NCI-H1417 treated with DMSO at 0.1 percent for 48 hours (cell line): ENCODE measurements around the gene TMEM95.
"Not testable (repeated sequence)": the region's sequence is repeated elsewhere in the genome, so short reads cannot be mapped to it uniquely, and the experiment has no call there.

Source experiments
- DNase-seq: peaks from one replicate; lab custom pipeline; 2025; lab: John Stamatoyannopoulos, UW

Gene TMEM95

DNA sequence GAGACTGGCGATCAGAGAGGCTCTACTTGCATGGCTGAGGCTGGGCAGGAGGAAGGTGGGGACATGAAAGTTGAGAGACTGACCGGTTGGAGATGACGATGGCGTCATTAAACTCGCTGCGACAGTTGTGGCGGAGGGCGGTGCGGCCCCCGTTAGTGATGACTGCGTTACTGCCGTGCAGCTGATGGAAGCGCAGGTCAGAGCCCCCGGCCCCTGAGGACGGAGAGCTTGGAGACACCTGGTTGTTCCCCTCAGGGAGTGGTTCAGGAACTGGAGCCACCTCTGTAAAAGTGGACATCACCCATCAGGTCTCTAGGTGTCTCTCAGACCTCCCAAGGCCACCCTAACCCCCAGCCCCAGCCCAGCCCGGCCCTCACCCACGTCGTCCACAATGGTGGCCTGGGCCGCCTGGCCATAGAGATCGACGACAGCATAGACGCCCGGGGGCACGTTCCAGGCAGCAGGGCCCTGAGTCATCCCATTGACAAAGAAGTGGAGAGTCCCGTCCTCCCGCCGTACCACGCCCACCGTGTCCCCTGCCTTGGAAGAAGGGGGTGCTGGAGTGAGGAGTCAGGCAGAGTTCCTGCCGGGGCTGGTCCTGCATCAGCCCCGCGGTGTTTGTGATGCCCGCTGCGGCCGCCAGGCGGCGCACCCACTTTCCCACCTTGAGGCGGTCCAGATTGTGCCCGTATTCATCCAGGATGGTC, 31.1 kb upstream of the TMEM95 start:
- no peak for DNase-seq

GRCh38 chr17:7324438-7324779, 30.5 kb upstream of the TMEM95 start:
- no peak for DNase-seq

- no peak for DNase-seq
These were observed 29.9 kb upstream of the TMEM95 start for GRCh38 chr17:7325031-7325528.

DNA sequence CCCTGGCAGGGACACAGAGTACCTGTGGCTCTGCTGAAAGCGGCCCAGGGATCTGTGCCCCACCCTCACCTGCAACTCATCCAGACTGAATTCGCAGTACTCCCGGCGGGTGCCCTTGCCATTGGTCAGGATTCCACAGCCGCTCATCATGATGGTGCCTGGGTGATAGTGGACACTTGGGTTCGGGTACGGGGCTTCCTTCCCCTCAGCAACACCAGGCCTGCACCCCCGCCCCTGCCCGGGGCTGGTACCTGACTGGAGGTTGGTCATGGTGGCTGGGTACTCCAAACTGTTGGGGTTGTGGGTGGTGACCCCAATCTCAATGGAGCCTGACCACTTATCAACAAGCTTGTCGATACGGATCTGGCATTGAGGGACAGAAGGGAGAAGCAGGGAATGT, 28.8 kb upstream of the TMEM95 start:
- no peak for DNase-seq

DNA sequence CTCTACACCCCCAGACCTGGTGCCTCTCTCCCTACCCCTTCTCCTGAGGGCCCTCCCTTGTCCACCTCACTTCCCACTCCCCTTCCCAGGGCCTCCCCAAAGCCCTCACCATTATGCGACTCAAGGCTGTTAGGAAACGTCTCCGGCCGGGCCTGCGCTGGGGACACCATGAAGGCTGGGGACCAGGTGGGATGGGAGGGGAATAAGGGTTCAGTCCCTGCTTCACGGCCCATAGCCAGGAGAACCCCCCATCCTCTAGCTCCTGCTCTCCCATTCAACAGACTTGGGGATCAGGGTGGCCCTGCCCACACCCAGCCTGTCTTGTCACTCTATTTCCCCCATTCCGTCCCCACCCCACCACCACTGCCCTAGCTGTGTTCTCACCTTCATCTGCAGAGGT, 27.9 kb upstream of the TMEM95 start:
- DNase-seq = no peak

DNA sequence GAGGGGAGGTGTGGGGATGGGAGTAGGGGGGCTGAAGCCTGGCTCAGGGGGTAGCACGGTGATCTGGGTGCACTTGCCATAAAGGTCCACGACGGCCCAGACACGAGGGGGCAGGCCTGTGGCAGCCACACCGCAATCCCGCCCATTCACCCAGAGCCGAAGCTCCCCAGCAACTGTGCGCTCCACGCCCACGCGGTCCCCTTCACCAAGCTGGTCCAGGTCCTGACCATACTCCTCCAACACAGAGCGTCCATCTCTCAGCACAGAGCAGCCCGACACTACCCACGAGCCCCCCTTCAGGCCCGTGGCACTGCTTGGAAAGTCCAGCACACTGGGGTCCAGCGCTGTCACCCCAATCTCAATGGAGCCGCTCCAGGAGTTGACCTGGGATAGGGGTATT, 27.5 kb upstream of the TMEM95 start:
- DNase-seq = no peak

DNA sequence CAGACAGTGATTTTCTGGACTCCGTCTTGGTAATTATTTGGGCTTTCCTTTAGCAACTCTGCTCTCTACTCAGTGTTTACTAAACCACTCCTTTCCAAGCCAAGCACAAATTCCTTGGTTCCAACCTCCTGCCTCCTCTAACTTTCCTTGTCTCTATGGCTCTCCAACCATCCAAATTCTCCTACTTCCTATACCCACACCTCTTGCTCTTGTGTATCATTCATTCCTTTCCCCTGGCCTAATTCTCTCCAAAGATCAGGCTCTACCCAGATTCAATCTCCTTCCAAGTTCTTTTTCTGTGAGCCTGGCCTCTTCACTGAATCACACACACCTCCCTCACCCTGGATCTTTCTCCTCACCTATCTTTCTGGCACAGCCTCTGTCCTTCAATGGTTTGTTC, 26.9 kb upstream of the TMEM95 start:
- no peak for DNase-seq

GRCh38 chr17:7328840-7329373, 26.0 kb upstream of the TMEM95 start, which contains the start of gene NEURL4:
TSS of gene NEURL4 (minus strand) at chr17:7329335. CDS start at chr17:7329312, 23 bp downstream.
- DNase-seq = no peak

- DNase-seq = peak; percentile 75
These were observed 25.5 kb upstream of the TMEM95 start for GRCh38 chr17:7329374-7329996.

DNA sequence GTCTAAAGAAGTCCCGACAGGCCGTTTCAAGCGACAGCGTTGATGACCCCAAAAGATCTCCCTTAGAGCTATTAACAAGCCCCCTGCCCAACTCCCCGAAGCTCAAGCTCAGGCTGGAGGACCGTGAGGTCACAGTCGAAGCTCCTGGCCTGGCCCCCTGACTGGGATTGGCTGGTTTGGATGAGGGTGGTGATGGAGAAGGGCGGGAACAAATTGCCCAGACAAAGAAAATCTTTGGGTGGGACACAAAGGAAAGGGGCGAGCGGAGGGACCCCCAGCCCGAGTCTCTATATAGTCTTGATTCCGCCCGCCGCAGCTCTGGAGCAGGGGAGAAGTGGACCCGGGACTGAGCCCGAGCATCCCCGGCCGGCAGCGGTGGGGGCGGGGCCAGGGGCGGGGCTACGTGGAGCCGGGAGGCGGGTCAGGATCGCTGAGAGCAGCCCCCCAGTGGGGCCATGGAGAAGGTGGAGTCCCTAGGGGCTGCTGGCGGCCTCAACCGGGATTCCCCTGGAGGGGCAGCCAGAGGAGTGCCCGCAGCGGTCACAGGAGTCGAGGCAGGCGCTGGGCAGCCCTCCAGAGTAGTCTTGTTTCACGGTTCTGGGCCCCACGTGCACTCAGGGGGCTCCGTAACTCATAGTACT, 24.8 kb upstream of the TMEM95 start:
- no peak for DNase-seq

- DNase-seq = no peak
These were observed 24.3 kb upstream of the TMEM95 start for GRCh38 chr17:7330638-7331015.

DNA sequence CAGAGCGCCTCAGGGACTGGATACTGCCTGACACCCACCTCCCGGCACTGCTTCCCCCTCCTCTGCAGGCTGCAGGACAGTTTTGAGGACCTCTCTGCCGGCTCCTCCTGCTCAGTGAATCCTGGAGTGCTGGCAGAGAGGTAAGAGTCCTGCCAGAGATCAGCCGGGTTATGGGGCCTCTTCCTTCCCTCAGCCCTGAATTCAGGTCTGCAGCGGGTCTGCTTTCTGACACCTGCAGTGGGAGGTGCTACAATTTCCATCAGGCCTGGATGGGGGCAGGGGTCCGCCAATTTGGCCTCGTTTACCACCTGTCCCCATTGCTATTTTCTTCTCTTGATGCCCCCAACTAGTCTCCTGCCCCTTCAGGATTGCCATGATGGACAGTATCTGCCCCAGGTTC, 22.8 kb upstream of the TMEM95 start:
- DNase-seq = no peak

- DNase-seq = not testable (repeated sequence)
These were observed 22.3 kb upstream of the TMEM95 start for GRCh38 chr17:7332600-7333069.

- DNase-seq = no peak
These were observed 19.9 kb upstream of the TMEM95 start for GRCh38 chr17:7334938-7335538.

- DNase-seq = not testable (repeated sequence)
These were observed 19.2 kb upstream of the TMEM95 start for GRCh38 chr17:7335765-7336164.

DNA sequence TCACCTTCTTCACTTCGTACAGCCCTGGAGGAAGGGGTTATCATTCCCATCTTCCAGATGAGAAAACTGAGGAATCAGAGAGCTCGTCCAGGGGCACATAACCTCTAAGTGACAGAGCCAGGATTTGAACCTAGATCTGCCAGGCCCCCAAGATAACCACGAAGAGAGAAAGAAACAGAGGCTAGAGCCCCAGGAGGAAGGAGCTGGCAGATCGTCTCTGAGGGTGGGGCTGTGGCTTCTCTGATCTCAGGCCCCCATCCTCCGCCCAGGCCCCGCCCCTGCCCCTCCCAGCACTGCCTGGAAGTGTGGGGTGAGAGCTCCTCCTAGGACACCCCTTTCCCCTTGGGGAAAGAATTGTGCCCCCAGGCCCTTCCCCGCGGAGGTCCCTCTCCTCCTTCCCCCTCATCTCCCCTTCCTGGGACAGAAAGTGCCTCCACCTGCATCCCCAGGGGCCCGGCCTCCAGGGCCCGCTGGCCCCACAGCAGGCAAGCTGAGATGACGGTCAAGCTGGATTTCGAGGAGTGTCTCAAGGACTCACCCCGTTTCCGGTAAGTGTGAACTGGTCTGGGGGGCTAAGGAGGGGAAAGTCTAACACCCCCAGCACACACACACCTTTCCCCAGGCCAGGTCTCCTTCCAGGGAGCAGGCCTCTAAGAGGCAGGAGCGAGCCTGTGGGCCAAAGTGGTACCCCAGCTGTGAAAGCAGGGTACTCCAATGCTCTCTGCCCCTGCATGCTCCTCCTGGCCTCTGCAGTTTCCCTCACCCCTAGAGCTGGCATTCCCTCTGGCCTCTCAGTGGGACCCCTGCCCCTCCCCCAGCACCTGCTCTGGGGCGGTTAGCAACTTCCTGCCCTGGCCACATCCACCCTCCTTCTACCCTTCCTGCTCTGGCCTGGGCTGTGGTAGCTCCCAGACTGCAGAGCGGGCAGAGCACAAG, 18.4 kb upstream of the TMEM95 start, which contains the start of gene ACAP1:
TSS of gene ACAP1 (plus strand) at position 290 of the 936 bp plus-strand sequence. CDS start at position 496, 206 bp downstream.
- no peak for DNase-seq

DNA sequence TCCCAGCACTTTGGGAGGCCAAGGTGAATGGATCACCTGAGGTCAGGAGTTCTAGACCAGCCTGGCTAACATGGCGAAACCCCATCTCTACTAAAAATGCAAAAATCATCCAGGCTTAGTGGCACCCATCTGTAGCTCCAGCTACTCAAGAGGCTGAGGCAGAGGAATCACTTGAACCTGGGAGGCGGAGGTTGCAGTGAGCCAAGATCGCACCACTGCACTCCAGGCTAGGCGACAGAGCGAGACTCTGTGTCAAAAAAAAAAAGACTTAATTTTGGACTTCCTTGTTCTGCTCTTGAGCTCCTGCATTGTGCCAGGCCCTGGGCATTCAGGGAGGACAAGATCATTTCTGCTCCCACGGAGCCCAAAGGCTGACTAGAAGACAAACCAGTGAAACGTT, 17.4 kb upstream of the TMEM95 start:
- not testable (repeated sequence) for DNase-seq

- no peak for DNase-seq
These were observed 14.8 kb upstream of the TMEM95 start for GRCh38 chr17:7340179-7340578.

GRCh38 chr17:7341842-7342241, 13.1 kb upstream of the TMEM95 start:
- DNase-seq = no peak

- no peak for DNase-seq
These were observed 11.7 kb upstream of the TMEM95 start for GRCh38 chr17:7343250-7343649.
